Natural killer cell (primary cell): ENCODE results near the gene HOXA6. TPM values are rescaled to one million over a fixed set of nuclear protein-coding genes. Genes with fewer than 3 reads are reported as not detected.

Experiments
- ATAC-seq, 3 donors: fragments of 150-1000 bp in 2 of 3; fragments of 200-7000 bp in 1 of 3; cut with Tn5 transposase; 1 replicate in 1 of 3; 2 replicates in 2 of 3; pipeline ENCODE4 v1.10.0; 2021; ENCODE audit warnings: mild to moderate bottlenecking in 2 of 3, moderate library complexity in 2 of 3
- DNase-seq, 2 donors: peaks; one replicate each; pipeline versions ENCODE4 v3.0.0 to v3.0.0-alpha.2; 2013 to 2021; ENCODE audit warnings: mixed read lengths in 1 of 2
- H3K27ac ChIP-seq: one replicate; pipeline ENCODE4 v1.5.1; 2013; ENCODE audit warnings: mild to moderate bottlenecking, low read length
- H3K27me3 ChIP-seq: one replicate; pipeline ENCODE4 v1.6.1; 2013; ENCODE audit warnings: low read length; ENCODE audit not compliant: control insufficient read depth, insufficient read depth
- H3K36me3 ChIP-seq: one replicate; pipeline ENCODE4 v1.6.1; 2013; ENCODE audit warnings: low read length; ENCODE audit not compliant: control insufficient read depth, insufficient read depth
- H3K4me1 ChIP-seq: one replicate; pipeline ENCODE4 v1.6.1; 2013; ENCODE audit warnings: low read length; ENCODE audit not compliant: control insufficient read depth, insufficient read depth
- H3K4me3 ChIP-seq: one replicate; pipeline ENCODE4 v1.5.1; 2013; ENCODE audit warnings: low read length
- H3K9me3 ChIP-seq: one replicate; pipeline ENCODE4 v1.6.1; 2013; ENCODE audit warnings: low read length; ENCODE audit not compliant: control insufficient read depth, insufficient read depth
- H3K27ac Mint-ChIP-seq, 2 donors: one replicate each; pipeline ENCODE4 v1.8.0; 2022; ENCODE audit warnings: mild to moderate bottlenecking in 2 of 2, mixed read lengths in 2 of 2, moderate library complexity in 1 of 2
- H3K27me3 Mint-ChIP-seq, 2 donors: one replicate each; pipeline ENCODE4 v1.8.0; 2022; ENCODE audit warnings: low read depth in 2 of 2, mixed read lengths in 2 of 2
- H3K36me3 Mint-ChIP-seq: one replicate; pipeline ENCODE4 v1.8.0; 2022; ENCODE audit warnings: mixed read lengths
- H3K4me1 Mint-ChIP-seq, 2 donors: one replicate each; pipeline ENCODE4 v1.8.0; 2022; ENCODE audit warnings: mixed read lengths in 2 of 2
- H3K4me3 Mint-ChIP-seq: one replicate; pipeline ENCODE4 v1.8.0; 2022; ENCODE audit warnings: mild to moderate bottlenecking, moderate library complexity, mixed read lengths
- H3K9me3 Mint-ChIP-seq, 2 donors: one replicate each; pipeline ENCODE4 v1.8.0; 2022; ENCODE audit warnings: mixed read lengths in 2 of 2
- CTCF ChIP-seq: fragments of 200-600 bp; IDR thresholded peaks from one replicate; pipeline ENCODE4 v1.8.0; 2022; ENCODE audit warnings: antibody characterized with exemption
- WGBS: methylation state at CpG from one replicate; pipeline ENCODE4 v1.1.7; 2013; ENCODE audit warnings: missing lambda C conversion rate; ENCODE audit not compliant: insufficient coverage; 5-methylcytosine and 5-hydroxymethylcytosine counted together
- intact Hi-C: fragments of 100-400 bp; cut with micrococcal nuclease; formaldehyde crosslinking; loops from one replicate; pipeline ENCODE4 v1.14.2; 2022
- total RNA-seq, 4 donors: library from RNA; stranded (reverse); fragments of 120-200 nt in 1 of 4; gene quantifications; one replicate each; pipeline versions ENCODE4 v1.2.3 to v1.2.4, GENCODE V29; 2013 to 2022

HOXA6 gene
- total RNA-seq, 3 donors from 2014 or later (not counting 1 experiment from before 2014, with no cell fraction given) = 0.28 to 0.65 (median 0.43) TPM

GRCh38 chr7:27149842-27150567 lies 2.4 kb upstream of the HOXA6 start:
- H3K4me1 Mint-ChIP-seq = peaks cover 32 to 37% of the 10 kb centered on the region in 2 donors

GRCh38 chr7:27148756-27149641 lies 1.4 kb upstream of the HOXA6 start:
- Histone ChIP-seq H3K27me3 (peaks cover 63% of the 10 kb centered on the region), H3K36me3 (no peaks in the 10 kb centered on the region), H3K4me3 (no peak overlapping the region), H3K4me1 (peaks cover 54% of the 10 kb centered on the region), H3K9me3 (no peaks in the 10 kb centered on the region), H3K27ac (no peak overlapping the region)
- Mint-ChIP-seq H3K4me3 (no peak overlapping the region), H3K9me3 (no peaks in the 10 kb centered on the region), H3K36me3 (no peaks in the 10 kb centered on the region), H3K27me3 (peaks cover 64 to 67% of the 10 kb centered on the region in 2 donors), H3K4me1 (peaks cover 22 to 28% of the 10 kb centered on the region in 2 donors), H3K27ac (no peak overlapping the region)
- 41% methylated on average over 30 of the region's 30 CpGs for WGBS
- no peak for TF ChIP-seq CTCF
- ATAC-seq (no peak), DNase-seq (peak in 1 of 2 donors; percentile 6)
- intact Hi-C loops = no loop called here

More at GRCh38 chr7:27149842-27150567, 2.4 kb upstream of the HOXA6 start:
- no peaks in the 10 kb centered on the region for H3K36me3 ChIP-seq
- H3K9me3 ChIP-seq = no peaks in the 10 kb centered on the region
- H3K27ac Mint-ChIP-seq = peak overlapping the region; percentile 4 to 64
- no peak for TF ChIP-seq CTCF
- WGBS = 22% methylated on average over 11 of the region's 13 CpGs
- peaks cover 72 to 75% of the 10 kb centered on the region in 2 donors for H3K27me3 Mint-ChIP-seq
- peak overlapping the region; percentile 30 for H3K4me3 ChIP-seq
- H3K9me3 Mint-ChIP-seq = no peaks in the 10 kb centered on the region
- H3K27me3 ChIP-seq = peaks cover 72% of the 10 kb centered on the region
- no peak for DNase-seq
- intact Hi-C loops = loop anchor here (2.0 to 5.0 kb wide), 3 partner anchors 37 to 1285 kb away; partner anchors contain the start of genes HOXA1 and HOXA11
- H3K4me3 Mint-ChIP-seq = peak overlapping the region; percentile 89
- H3K36me3 Mint-ChIP-seq = no peaks in the 10 kb centered on the region
- H3K4me1 ChIP-seq = peaks cover 61% of the 10 kb centered on the region
- peak overlapping the region; percentile 11 for H3K27ac ChIP-seq
- ATAC-seq = peak in 1 of 3 donors; percentile 4

GRCh38 chr7:27148031-27148755 lies 619 bp upstream of the HOXA6 start:
- no peak for ATAC-seq
- Mint-ChIP-seq H3K27ac (no peak overlapping the region), H3K4me1 (peaks cover 22 to 28% of the 10 kb centered on the region in 2 donors), H3K4me3 (peak overlapping the region; percentile 83), H3K27me3 (peaks cover 56 to 59% of the 10 kb centered on the region in 2 donors), H3K9me3 (no peaks in the 10 kb centered on the region), H3K36me3 (no peaks in the 10 kb centered on the region)
- intact Hi-C loops = no loop called here
- Histone ChIP-seq H3K27me3 (peaks cover 59% of the 10 kb centered on the region), H3K4me1 (peaks cover 56% of the 10 kb centered on the region), H3K4me3 (peak overlapping the region; percentile 4), H3K27ac (no peak overlapping the region), H3K9me3 (no peaks in the 10 kb centered on the region), H3K36me3 (no peaks in the 10 kb centered on the region)
- peak in 1 of 2 donors; percentile 10 for DNase-seq
- 16% methylated on average over 28 of the region's 28 CpGs for WGBS
- TF ChIP-seq CTCF = no peak
